Measurements from ENCODE around the gene TP53AIP1. TPM values are rescaled to one million over a fixed set of nuclear protein-coding genes. Genes with fewer than 3 reads are reported as not detected.
A peak's percentile ranks its signal among the peaks of the same experiment; 100 is the strongest.

TP53AIP1 gene
- total RNA-seq, 3 donors from 2014 or later (not counting 1 experiment from before 2014, with no cell fraction given), result not detected

- TF ChIP-seq CTCF (IDR thresholded peaks at IDR 0.05), result peak; percentile 77
- DNase-seq (peak in 1 of 2 donors; percentile 70), ATAC-seq (peak in 2 of 3 donors; percentile 57 to 69)
- 67% methylated on average over 6 of the region's 8 CpGs for WGBS (ENCODE audit: insufficient coverage)
- intact Hi-C loops (cut with micrococcal nuclease), result loop anchor here (1.0 to 5.0 kb wide), 4 partner anchors 72 to 1114 kb away; no protein-coding TSS in a partner anchor
- peaks cover 0 to 6% of the 10 kb centered on the region in 2 donors for H3K4me1 Mint-ChIP-seq
- Histone ChIP-seq H3K9me3 (ENCODE audit: control insufficient read depth, insufficient read depth, low read length) (no peaks in the 10 kb centered on the region), H3K4me1 (ENCODE audit: control insufficient read depth, insufficient read depth, low read length) (no peaks in the 10 kb centered on the region), H3K36me3 (ENCODE audit: control insufficient read depth, insufficient read depth, low read length) (no peaks in the 10 kb centered on the region), H3K4me3 (ENCODE audit: low read length) (no peak overlapping the region), H3K27ac (ENCODE audit: low read length) (no peak overlapping the region), H3K27me3 (ENCODE audit: control insufficient read depth, insufficient read depth, low read length) (no peaks in the 10 kb centered on the region)
- H3K9me3 Mint-ChIP-seq, result no peaks in the 10 kb centered on the region
- no peak overlapping the region for H3K4me3 Mint-ChIP-seq
- peaks cover 26 to 45% of the 10 kb centered on the region in 2 donors for H3K27me3 Mint-ChIP-seq (ENCODE audit: low read depth in 2 of 2)
- H3K27ac Mint-ChIP-seq, result no peak overlapping the region
- H3K36me3 Mint-ChIP-seq, result no peaks in the 10 kb centered on the region
Observed at GRCh38 chr11:128956401-128957201, 13.9 kb upstream of the TP53AIP1 start.

GRCh38 chr11:128955636-128956035, 13.0 kb upstream of the TP53AIP1 start:
- no peaks in the 10 kb centered on the region for H3K9me3 Mint-ChIP-seq
- H3K4me1 ChIP-seq (ENCODE audit: control insufficient read depth, insufficient read depth, low read length), result no peaks in the 10 kb centered on the region
- no peaks in the 10 kb centered on the region for H3K9me3 ChIP-seq (ENCODE audit: control insufficient read depth, insufficient read depth, low read length)
- TF ChIP-seq CTCF (IDR thresholded peaks at IDR 0.05), result no peak
- WGBS (ENCODE audit: insufficient coverage), result 88% methylated on average over 2 of the region's 3 CpGs
- H3K36me3 Mint-ChIP-seq, result no peaks in the 10 kb centered on the region
- H3K4me3 ChIP-seq (ENCODE audit: low read length), result no peak overlapping the region
- no peaks in the 10 kb centered on the region for H3K36me3 ChIP-seq (ENCODE audit: control insufficient read depth, insufficient read depth, low read length)
- no peak overlapping the region for H3K4me3 Mint-ChIP-seq
- H3K27ac ChIP-seq (ENCODE audit: low read length), result no peak overlapping the region
- peaks cover 27 to 48% of the 10 kb centered on the region in 2 donors for H3K27me3 Mint-ChIP-seq (ENCODE audit: low read depth in 2 of 2)
- intact Hi-C loops (cut with micrococcal nuclease), result loop anchor here (1.0 to 5.0 kb wide), 4 partner anchors 71 to 1113 kb away; no protein-coding TSS in a partner anchor
- no peaks in the 10 kb centered on the region for H3K27me3 ChIP-seq (ENCODE audit: control insufficient read depth, insufficient read depth, low read length)
- H3K27ac Mint-ChIP-seq, result no peak overlapping the region
- DNase-seq (no peak), ATAC-seq (no peak)
- peaks cover 0 to 6% of the 10 kb centered on the region in 2 donors for H3K4me1 Mint-ChIP-seq

- H3K9me3 Mint-ChIP-seq, result no peaks in the 10 kb centered on the region
- no peak for TF ChIP-seq CTCF (IDR thresholded peaks at IDR 0.05)
- H3K9me3 ChIP-seq (ENCODE audit: control insufficient read depth, insufficient read depth, low read length), result no peaks in the 10 kb centered on the region
- intact Hi-C loops (cut with micrococcal nuclease), result no loop called here
- no peak for DNase-seq
- H3K27me3 Mint-ChIP-seq (ENCODE audit: low read depth in 2 of 2), result peaks cover 34 to 63% of the 10 kb centered on the region in 2 donors
- WGBS (ENCODE audit: insufficient coverage), result 92% methylated on average over 16 of the region's 16 CpGs
- H3K4me1 ChIP-seq (ENCODE audit: control insufficient read depth, insufficient read depth, low read length), result no peaks in the 10 kb centered on the region
- no peak overlapping the region for H3K4me3 ChIP-seq (ENCODE audit: low read length)
- peaks cover 5% of the 10 kb centered on the region for H3K27me3 ChIP-seq (ENCODE audit: control insufficient read depth, insufficient read depth, low read length)
- H3K36me3 ChIP-seq (ENCODE audit: control insufficient read depth, insufficient read depth, low read length), result no peaks in the 10 kb centered on the region
- H3K36me3 Mint-ChIP-seq, result no peaks in the 10 kb centered on the region
- peak in 1 of 3 donors; percentile 40 for ATAC-seq
- H3K27ac Mint-ChIP-seq, result no peak overlapping the region
- H3K4me1 Mint-ChIP-seq, result peaks cover 0 to 6% of the 10 kb centered on the region in 2 donors
- H3K27ac ChIP-seq (ENCODE audit: low read length), result no peak overlapping the region
- no peak overlapping the region for H3K4me3 Mint-ChIP-seq
Observed at GRCh38 chr11:128953151-128953550, 10.5 kb upstream of the TP53AIP1 start.
